BJ (cell line): Measurements from ENCODE around the gene OTX1. TPM values are rescaled to one million over a fixed set of nuclear protein-coding genes. Genes with fewer than 3 reads are reported as not detected.
"Not testable (repeated sequence)": the region's sequence is repeated elsewhere in the genome, so short reads cannot be mapped to it uniquely, and the experiment has no call there.

ENCODE experiments used
- CTCF ChIA-PET: fragments of 350-600 bp; formaldehyde crosslinking; extraction: SDS; loops from one replicate; lab custom pipeline; 2021; ENCODE audit warnings: antibody characterized with exemption, inconsistent platforms; lab: Yijun Ruan, JAX
- POLR2A ChIA-PET: fragments of 300-600 bp; sonication (Branson Sonifier 250); formaldehyde crosslinking; extraction: SDS; loops from one replicate; lab custom pipeline; 2021; ENCODE audit warnings: antibody characterized with exemption; lab: Charles Lee
- DNase-seq: peaks from one replicate; pipeline ENCODE4 v3.0.0-alpha.2; 2011; ENCODE audit warnings: low read depth
- H3K27me3 ChIP-seq: 2 replicates; pipeline ENCODE4 v1.6.0; 2011; ENCODE audit warnings: low read length; ENCODE audit not compliant: control insufficient read depth, insufficient read depth
- H3K36me3 ChIP-seq: 2 replicates; pipeline ENCODE4 v1.5.1; 2011; ENCODE audit warnings: low read length; ENCODE audit not compliant: control insufficient read depth, insufficient read depth
- H3K4me3 ChIP-seq: 2 replicates; pipeline ENCODE4 v1.5.1; 2011; ENCODE audit warnings: low read depth, mild to moderate bottlenecking, control low read depth, low read length
- polyA plus RNA-seq: library from polyadenylated mRNA; depleted of rRNA; stranded (reverse); fragments of >200 nt; gene quantifications from 2 replicates; pipeline ENCODE4 v1.2.3, GENCODE V29; 2011
- TF ChIP-seq, protein P1 (sequence below): IDR thresholded peaks from 2 replicates; pipeline ENCODE4 v1.5.1; 2011; ENCODE audit warnings: low read depth, mild to moderate bottlenecking, control low read depth, inconsistent platforms, low read length, moderate library complexity; ENCODE audit not compliant: insufficient read depth

Gene OTX1
- polyA plus RNA-seq, 1 experiment: not detected

DNA sequence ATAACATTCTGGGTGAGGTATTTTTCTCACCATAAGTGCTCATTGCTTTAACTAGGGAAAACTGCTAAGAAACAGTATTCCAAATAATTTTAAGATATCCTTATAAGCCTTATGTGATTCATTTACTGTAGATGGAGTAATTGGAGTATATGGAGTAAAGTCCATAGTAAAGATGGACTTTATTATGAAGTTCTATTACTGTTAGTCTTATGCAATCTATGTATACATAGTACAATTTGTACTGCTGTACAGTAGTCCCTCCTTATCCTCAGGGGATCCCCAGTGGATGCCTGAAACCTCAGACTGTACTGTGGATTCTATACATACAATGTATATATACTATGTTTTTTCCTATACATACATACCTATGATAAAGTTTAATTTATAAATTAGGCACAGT lies 41.1 kb upstream of the OTX1 start:
- TF ChIP-seq, protein P1, sequence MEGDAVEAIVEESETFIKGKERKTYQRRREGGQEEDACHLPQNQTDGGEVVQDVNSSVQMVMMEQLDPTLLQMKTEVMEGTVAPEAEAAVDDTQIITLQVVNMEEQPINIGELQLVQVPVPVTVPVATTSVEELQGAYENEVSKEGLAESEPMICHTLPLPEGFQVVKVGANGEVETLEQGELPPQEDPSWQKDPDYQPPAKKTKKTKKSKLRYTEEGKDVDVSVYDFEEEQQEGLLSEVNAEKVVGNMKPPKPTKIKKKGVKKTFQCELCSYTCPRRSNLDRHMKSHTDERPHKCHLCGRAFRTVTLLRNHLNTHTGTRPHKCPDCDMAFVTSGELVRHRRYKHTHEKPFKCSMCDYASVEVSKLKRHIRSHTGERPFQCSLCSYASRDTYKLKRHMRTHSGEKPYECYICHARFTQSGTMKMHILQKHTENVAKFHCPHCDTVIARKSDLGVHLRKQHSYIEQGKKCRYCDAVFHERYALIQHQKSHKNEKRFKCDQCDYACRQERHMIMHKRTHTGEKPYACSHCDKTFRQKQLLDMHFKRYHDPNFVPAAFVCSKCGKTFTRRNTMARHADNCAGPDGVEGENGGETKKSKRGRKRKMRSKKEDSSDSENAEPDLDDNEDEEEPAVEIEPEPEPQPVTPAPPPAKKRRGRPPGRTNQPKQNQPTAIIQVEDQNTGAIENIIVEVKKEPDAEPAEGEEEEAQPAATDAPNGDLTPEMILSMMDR: no peak
- Histone ChIP-seq H3K27me3 (no peaks in the 10 kb centered on the region), H3K4me3 (no peak overlapping the region), H3K36me3 (peaks cover 2% of the 10 kb centered on the region; the same call in 1 of the 2 replicates)
- DNase-seq: no peak
- CTCF ChIA-PET: interaction anchor here (1.2 kb wide), 1 partner anchor 13 kb away, joined by 3 read pairs; no protein-coding TSS in a partner anchor
- POLR2A ChIA-PET: no interaction called here

DNA sequence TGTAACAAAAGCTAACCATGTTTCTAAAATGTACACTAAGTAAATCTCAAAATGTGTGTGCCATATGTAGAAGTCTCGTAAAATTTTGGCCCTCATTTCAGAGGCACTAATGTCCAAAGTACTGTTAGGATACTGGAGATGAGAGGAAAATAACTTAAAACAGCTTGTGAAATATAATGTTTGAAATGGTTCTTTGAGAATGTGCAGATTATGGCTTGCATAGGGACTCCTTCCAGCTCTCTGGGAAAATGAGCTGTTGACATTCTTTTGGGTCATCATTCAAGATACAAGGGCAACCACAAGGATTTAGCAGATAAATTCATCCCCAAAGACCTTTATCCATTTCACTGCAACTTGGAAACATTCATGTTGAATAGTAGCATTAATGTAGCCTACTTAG lies 38.1 kb upstream of the OTX1 start:
- H3K36me3 ChIP-seq: peaks cover 2% of the 10 kb centered on the region; the same call in 1 of the 2 replicates
- POLR2A ChIA-PET: no interaction called here
- CTCF ChIA-PET: interaction anchor here (0.8 to 1.5 kb wide), 3 partner anchors 11 to 556 kb away, joined by 3 to 4 read pairs (median 4); no protein-coding TSS in a partner anchor
- DNase-seq: peak; percentile 35
- TF ChIP-seq, protein P1: no peak
- no peaks in the 10 kb centered on the region for H3K27me3 ChIP-seq
- H3K4me3 ChIP-seq: no peak overlapping the region

DNA sequence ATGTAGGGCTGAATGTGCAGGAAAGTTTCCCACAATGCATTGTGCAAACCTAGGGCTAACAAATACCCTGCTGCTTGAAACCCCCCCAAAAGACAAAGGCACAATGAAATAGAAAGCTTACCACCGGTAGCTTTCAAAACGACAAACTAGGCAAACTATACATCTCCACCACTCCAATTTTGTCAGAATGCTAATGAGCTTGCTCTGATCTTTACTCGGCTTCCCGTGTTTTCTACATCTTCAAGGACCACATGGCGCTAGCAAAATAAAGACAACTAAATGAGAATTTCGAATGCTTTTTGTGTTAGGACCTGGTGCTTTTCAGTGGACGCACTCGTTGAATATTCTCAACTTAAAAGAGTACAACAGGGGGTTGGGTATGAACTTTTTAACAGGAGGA lies 37.2 kb upstream of the OTX1 start:
- POLR2A ChIA-PET: no interaction called here
- CTCF ChIA-PET: no interaction called here

DNA sequence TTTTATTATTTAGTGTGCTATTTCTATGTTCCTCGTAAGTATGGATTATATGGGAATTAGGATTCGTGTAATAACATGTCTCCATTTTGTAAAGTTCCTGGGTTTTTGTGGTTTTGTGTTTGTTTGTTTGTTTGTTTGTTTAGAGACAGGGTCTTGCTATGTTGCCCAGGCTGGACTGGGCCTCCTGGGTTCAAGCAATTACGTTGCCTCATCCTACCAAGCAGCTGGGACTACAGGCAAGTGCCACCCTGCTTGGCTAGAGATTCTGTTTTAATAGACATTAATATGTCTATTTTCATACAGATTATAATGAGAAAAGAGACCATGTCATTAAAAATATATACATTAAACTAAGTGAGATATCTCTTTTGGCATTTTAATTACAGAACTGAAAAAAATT lies 35.2 kb upstream of the OTX1 start:
- Histone ChIP-seq H3K27me3 (no peaks in the 10 kb centered on the region), H3K4me3 (no peak overlapping the region), H3K36me3 (peaks cover 4% of the 10 kb centered on the region)
- POLR2A ChIA-PET: no interaction called here
- CTCF ChIA-PET: no interaction called here
- no peak for DNase-seq
- TF ChIP-seq, protein P1: no peak

More for the DNA sequence above, 37.2 kb upstream of the OTX1 start:
- TF ChIP-seq, protein P1: no peak
- Histone ChIP-seq H3K36me3 (peaks cover 4% of the 10 kb centered on the region), H3K27me3 (no peaks in the 10 kb centered on the region), H3K4me3 (no peak overlapping the region)
- no peak for DNase-seq

DNA sequence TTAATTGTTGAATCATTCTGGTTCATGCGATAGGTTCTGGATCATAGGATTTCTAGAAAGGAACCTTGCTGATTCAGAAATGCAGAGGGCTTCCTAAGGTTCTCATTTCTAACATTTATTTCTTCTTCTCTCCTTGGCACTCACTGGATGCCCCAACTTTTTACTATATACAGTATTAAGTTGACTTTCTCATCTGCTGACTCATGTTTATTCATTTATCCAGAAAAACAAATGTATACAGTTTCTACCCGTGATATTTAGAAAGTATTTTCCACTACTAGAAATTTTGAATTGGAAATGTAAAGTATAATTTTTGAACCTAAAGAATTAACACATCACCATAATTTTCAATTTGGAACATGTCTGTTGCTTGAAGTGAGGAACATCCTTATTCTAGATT lies 32.2 kb upstream of the OTX1 start:
- DNase-seq: no peak
- Histone ChIP-seq H3K36me3 (peaks cover 6% of the 10 kb centered on the region), H3K4me3 (no peak overlapping the region), H3K27me3 (no peaks in the 10 kb centered on the region)
- CTCF ChIA-PET: no interaction called here
- POLR2A ChIA-PET: no interaction called here
- TF ChIP-seq, protein P1: no peak

DNA sequence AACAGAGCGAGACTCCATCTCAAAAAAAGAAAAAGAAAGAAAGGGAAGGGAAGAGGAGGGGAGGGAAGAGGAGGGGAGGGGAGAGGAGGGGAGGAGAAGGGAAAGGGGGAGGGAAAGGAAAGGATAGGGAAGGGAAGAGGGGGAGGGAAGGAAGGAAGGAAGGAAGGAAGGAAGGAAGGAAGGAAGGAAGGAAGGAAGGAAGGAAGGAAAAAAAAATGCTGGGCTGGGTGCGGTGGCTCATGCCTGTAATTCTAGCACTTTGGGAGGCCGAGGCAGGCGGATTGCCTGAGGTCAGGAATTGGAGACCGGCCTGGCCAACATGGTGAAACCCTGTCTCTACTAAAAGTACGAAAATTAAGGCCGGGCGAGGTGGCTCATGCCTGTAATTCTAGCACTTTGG lies 30.9 kb upstream of the OTX1 start:
- H3K36me3 ChIP-seq, H3K4me3 ChIP-seq, DNase-seq, CTCF ChIA-PET, POLR2A ChIA-PET, H3K27me3 ChIP-seq: not testable (repeated sequence)
